Panc1 (cell line): ENCODE measurements around the gene ADAMTSL2. TPM values are rescaled to one million over a fixed set of nuclear protein-coding genes. Genes with fewer than 3 reads are reported as not detected.

ENCODE experiments used
- ATAC-seq: fragments of 200-7000 bp; cut with Tn5 transposase; 2 replicates; pipeline ENCODE4 v1.9.1; 2020; ENCODE audit warnings: mild to moderate bottlenecking, moderate library complexity
- BruUV-seq: library from RNA; stranded (reverse); fragments of 400-500 nt; replicated peaks from 2 replicates; lab custom pipeline; 2021; lab: Mats Ljungman, UMichigan
- CTCF ChIA-PET: fragments of 300-600 bp; sonication (Branson Sonifier 250); formaldehyde crosslinking; loops from one replicate; lab custom pipeline; 2022; ENCODE audit warnings: antibody characterized with exemption; lab: Charles Lee
- POLR2A ChIA-PET: fragments of 300-600 bp; sonication (Branson Sonifier 250); formaldehyde crosslinking; loops from one replicate; lab custom pipeline; 2022; ENCODE audit warnings: antibody characterized with exemption; lab: Charles Lee
- DNase-seq: peaks from one replicate; pipeline ENCODE4 v3.0.0-alpha.2; 2010; ENCODE audit warnings: low read depth, low spot score
- H3K27ac ChIP-seq: 2 replicates; pipeline ENCODE4 v1.5.1; 2011; ENCODE audit warnings: mild to moderate bottlenecking, low read length, inconsistent platforms
- H3K27me3 ChIP-seq: fragments of 200-500 bp; sonication (Bioruptor generic); 2 replicates; pipeline ENCODE4 v1.6.0; 2014; ENCODE audit warnings: low read length, inconsistent platforms; ENCODE audit not compliant: control insufficient read depth, insufficient read depth
- H3K36me3 ChIP-seq: fragments of 200-500 bp; sonication (Bioruptor generic); 2 replicates; pipeline ENCODE4 v1.5.1; 2014; ENCODE audit warnings: inconsistent platforms, mild to moderate bottlenecking, low read length, moderate library complexity; ENCODE audit not compliant: control insufficient read depth, insufficient read depth
- H3K4me1 ChIP-seq: 2 replicates; pipeline ENCODE4 v1.5.1; 2011; ENCODE audit warnings: inconsistent platforms, mild to moderate bottlenecking, low read length, moderate library complexity; ENCODE audit not compliant: control insufficient read depth, insufficient read depth
- H3K4me3 ChIP-seq, 2 experiments: 2 replicates each; pipeline ENCODE4 v1.5.1; 2011 to 2012; ENCODE audit warnings: low read depth in 2 of 2, low read length in 2 of 2, mild to moderate bottlenecking in 2 of 2, inconsistent platforms in 1 of 2, moderate library complexity in 1 of 2
- H3K9me3 ChIP-seq: fragments of 200-500 bp; sonication (Bioruptor generic); 2 replicates; pipeline ENCODE4 v1.5.1; 2014; ENCODE audit warnings: low read depth, mild to moderate bottlenecking, inconsistent platforms, low read length, moderate library complexity; ENCODE audit not compliant: control insufficient read depth, insufficient read depth
- CTCF ChIP-seq: fragments of 450-650 bp; IDR thresholded peaks from 2 replicates; pipeline ENCODE4 v1.5.1; 2017; ENCODE audit warnings: mild to moderate bottlenecking
- POLR2AphosphoS5 ChIP-seq: IDR thresholded peaks from 2 replicates; pipeline ENCODE4 v1.6.1; 2012; ENCODE audit warnings: mild to moderate bottlenecking, low read depth, low read length, moderate library complexity
- REST ChIP-seq, 2 experiments: IDR thresholded peaks; 2 replicates each; pipeline ENCODE4 v1.6.1; 2011 to 2012; ENCODE audit warnings: low read depth in 2 of 2, control low read depth in 1 of 2, low read length in 1 of 2, mild to moderate bottlenecking in 1 of 2, moderate library complexity in 1 of 2; ENCODE audit not compliant: insufficient read depth in 1 of 2
- SIN3A ChIP-seq: IDR thresholded peaks from 2 replicates; pipeline ENCODE4 v1.6.1; 2012; ENCODE audit warnings: low read depth, mild to moderate bottlenecking, low read length, moderate library complexity, borderline replicate concordance; ENCODE audit not compliant: insufficient read depth
- TCF7L2 ChIP-seq: IDR thresholded peaks from 2 replicates; pipeline ENCODE4 v1.6.1; 2011; ENCODE audit warnings: mild to moderate bottlenecking, low read depth, low read length, inconsistent platforms
- in situ Hi-C: cut with HindIII; loops from 2 replicates; pipeline ENCODE4 v1.10.0; 2016; ENCODE audit warnings: low sequenced_read_pairs, low pct_unique_long_range_greater_than_20kb
- intact Hi-C: fragments of 100-400 bp; cut with micrococcal nuclease; formaldehyde crosslinking; loops from one replicate; pipeline ENCODE4 v1.10.0; 2022; ENCODE audit not compliant: unreplicated experiment
- total RNA-seq: library from RNA; stranded (reverse); gene quantifications from one replicate; pipeline ENCODE4 v1.2.1, GENCODE V29; 2021; ENCODE audit not compliant: unreplicated experiment

The ADAMTSL2 gene
- total RNA-seq, 1 experiment from 2014 or later, result 0.10 TPM

- no TSS peak for BruUV-seq
- DNase-seq (no peak), ATAC-seq (no peak)
- no peaks in the 10 kb centered on the region for H3K36me3 ChIP-seq
- no peak overlapping the region for H3K4me3 ChIP-seq
- H3K9me3 ChIP-seq, result no peaks in the 10 kb centered on the region
- H3K27me3 ChIP-seq, result no peaks in the 10 kb centered on the region
- no peak overlapping the region for H3K27ac ChIP-seq
- in situ Hi-C loops, result no loop called here
- H3K4me1 ChIP-seq, result no peaks in the 10 kb centered on the region
- TF ChIP-seq TCF7L2 (no peak), POLR2AphosphoS5 (no peak), CTCF (no peak), REST (IDR thresholded peaks at IDR 0.05; ENCODE audit: insufficient read depth in 1 of 2, low read depth in 2 of 2, low read length in 1 of 2) (no peak), SIN3A (no peak)
- intact Hi-C loops, result no loop called here
- ChIA-PET POLR2A (interaction anchor here (0.5 kb wide), 1 partner anchor 12 kb away, joined by 3 read pairs; no protein-coding TSS in a partner anchor), CTCF (no interaction called here)
Observed at GRCh38 chr9:133520121-133520835, 14.2 kb upstream of the ADAMTSL2 start.

GRCh38 chr9:133521122-133522072 is 13.1 kb upstream of the ADAMTSL2 start:
- in situ Hi-C loops, result no loop called here
- DNase-seq (no peak), ATAC-seq (no peak)
- no peak overlapping the region for H3K4me3 ChIP-seq
- H3K27ac ChIP-seq, result no peak overlapping the region
- ChIA-PET POLR2A (no interaction called here), CTCF (no interaction called here)
- intact Hi-C loops, result no loop called here
- TF ChIP-seq REST (IDR thresholded peaks at IDR 0.05; ENCODE audit: insufficient read depth in 1 of 2, low read depth in 2 of 2, low read length in 1 of 2) (no peak), POLR2AphosphoS5 (no peak), SIN3A (no peak), CTCF (no peak), TCF7L2 (no peak)
- no peaks in the 10 kb centered on the region for H3K9me3 ChIP-seq
- no peaks in the 10 kb centered on the region for H3K4me1 ChIP-seq
- H3K27me3 ChIP-seq, result no peaks in the 10 kb centered on the region
- BruUV-seq, result no TSS peak
- H3K36me3 ChIP-seq, result no peaks in the 10 kb centered on the region
